Esophagus squamous epithelium (tissue), 4 donors: ENCODE results near the gene SDS.

Experiments used
- POLR2A ChIP-seq, 4 donors: fragments of 450-650 bp; IDR thresholded peaks; one replicate each; pipeline ENCODE4 v1.6.1; 2017; ENCODE audit warnings: antibody characterized with exemption in 4 of 4, mild to moderate bottlenecking in 4 of 4, moderate library complexity in 3 of 4
- TF ChIP-seq, protein P1 (sequence below), 6 experiments: fragments of 450-650 bp in 4 of 6; fragments of 200-600 bp in 2 of 6; sonication (generic) in 2 of 6; IDR thresholded peaks; one replicate each; pipeline ENCODE4 v1.5.1; 2016 to 2019; ENCODE audit warnings: antibody characterized with exemption in 6 of 6, mild to moderate bottlenecking in 4 of 6, moderate library complexity in 4 of 6

DNA sequence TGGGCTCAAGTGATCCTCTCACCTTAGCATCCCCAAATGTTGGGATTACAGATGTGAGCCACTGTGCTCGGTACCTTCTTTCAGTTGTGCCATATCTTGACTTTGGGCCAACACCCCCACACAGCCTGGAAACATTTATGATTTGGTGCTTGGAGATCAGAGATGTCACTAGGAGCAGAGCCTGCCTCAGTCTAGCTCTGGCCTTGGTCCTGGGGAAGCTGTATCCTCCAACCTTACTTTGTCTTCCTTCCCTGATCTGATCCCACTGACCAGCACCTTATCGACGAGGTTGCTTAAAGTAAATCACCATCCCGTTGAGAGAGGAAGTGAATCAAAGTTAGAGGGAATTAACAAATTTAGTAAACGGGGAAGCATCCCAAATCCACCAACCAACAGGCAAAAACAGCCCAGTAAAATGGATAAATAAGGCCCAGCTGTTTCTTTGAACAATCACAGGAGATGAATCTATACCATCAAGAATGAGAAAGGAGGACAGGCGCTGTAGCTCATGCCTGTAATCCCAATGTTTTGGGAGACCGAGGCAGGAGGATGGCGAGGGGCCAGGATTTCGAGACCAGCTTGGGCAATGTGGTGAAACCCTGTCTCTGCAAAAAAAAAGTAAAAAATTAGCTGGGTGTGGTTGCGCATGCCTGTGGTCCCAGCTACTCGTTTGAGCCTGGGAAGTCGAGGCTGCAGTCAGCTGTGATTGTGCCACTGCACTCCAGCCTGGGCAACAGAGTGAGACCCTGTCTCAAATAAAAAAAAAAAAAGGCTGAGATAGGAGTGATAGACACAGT is 41.9 kb downstream of the SDS start:
- TF ChIP-seq, protein P1, sequence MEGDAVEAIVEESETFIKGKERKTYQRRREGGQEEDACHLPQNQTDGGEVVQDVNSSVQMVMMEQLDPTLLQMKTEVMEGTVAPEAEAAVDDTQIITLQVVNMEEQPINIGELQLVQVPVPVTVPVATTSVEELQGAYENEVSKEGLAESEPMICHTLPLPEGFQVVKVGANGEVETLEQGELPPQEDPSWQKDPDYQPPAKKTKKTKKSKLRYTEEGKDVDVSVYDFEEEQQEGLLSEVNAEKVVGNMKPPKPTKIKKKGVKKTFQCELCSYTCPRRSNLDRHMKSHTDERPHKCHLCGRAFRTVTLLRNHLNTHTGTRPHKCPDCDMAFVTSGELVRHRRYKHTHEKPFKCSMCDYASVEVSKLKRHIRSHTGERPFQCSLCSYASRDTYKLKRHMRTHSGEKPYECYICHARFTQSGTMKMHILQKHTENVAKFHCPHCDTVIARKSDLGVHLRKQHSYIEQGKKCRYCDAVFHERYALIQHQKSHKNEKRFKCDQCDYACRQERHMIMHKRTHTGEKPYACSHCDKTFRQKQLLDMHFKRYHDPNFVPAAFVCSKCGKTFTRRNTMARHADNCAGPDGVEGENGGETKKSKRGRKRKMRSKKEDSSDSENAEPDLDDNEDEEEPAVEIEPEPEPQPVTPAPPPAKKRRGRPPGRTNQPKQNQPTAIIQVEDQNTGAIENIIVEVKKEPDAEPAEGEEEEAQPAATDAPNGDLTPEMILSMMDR (IDR thresholded peaks at IDR 0.05): no peak
- no peak for TF ChIP-seq POLR2A (IDR thresholded peaks at IDR 0.05)
